ENCODE measurements around the gene IRF2.

- TF ChIP-seq CTCF (IDR thresholded peaks at IDR 0.05) (no peak), POLR2A (IDR thresholded peaks at IDR 0.05; ENCODE audit: low read depth) (no peak), POLR2AphosphoS5 (IDR thresholded peaks at IDR 0.05) (no peak), EP300 (IDR thresholded peaks at IDR 0.05) (no peak)
Measured at GRCh38 chr4:184447664-184448063, 26.7 kb downstream of the IRF2 start.
